Endodermal cell (in vitro differentiated cells): ENCODE results near the gene BANP. TPM values are rescaled to one million over a fixed set of nuclear protein-coding genes. Genes with fewer than 3 reads are reported as not detected.

ENCODE experiments used
- DNase-seq: peaks from one replicate; pipeline ENCODE4 v3.0.0-alpha.2; 2017
- H3K27ac ChIP-seq: 2 replicates; pipeline ENCODE4 v1.5.1; 2013; ENCODE audit warnings: mild to moderate bottlenecking, low read depth, low read length, moderate library complexity
- H3K27me3 ChIP-seq: 2 replicates; pipeline ENCODE4 v1.6.1; 2013; ENCODE audit warnings: mild to moderate bottlenecking, low read length, moderate library complexity; ENCODE audit not compliant: insufficient read depth, control insufficient read depth, poor library complexity, severe bottlenecking
- H3K36me3 ChIP-seq: 2 replicates; pipeline ENCODE4 v1.7.0; 2013; ENCODE audit warnings: mild to moderate bottlenecking, low read length, moderate library complexity; ENCODE audit not compliant: control insufficient read depth, insufficient read depth
- H3K4me1 ChIP-seq: one replicate; pipeline ENCODE4 v1.7.0; 2013; ENCODE audit warnings: low read length; ENCODE audit not compliant: control insufficient read depth, insufficient read depth
- H3K4me3 ChIP-seq: 2 replicates; pipeline ENCODE4 v1.5.1; 2013; ENCODE audit warnings: mild to moderate bottlenecking, low read length, moderate library complexity
- H3K9ac ChIP-seq: 2 replicates; pipeline ENCODE4 v1.6.1; 2013; ENCODE audit warnings: mild to moderate bottlenecking, low read length, moderate library complexity; ENCODE audit not compliant: poor library complexity, severe bottlenecking; ENCODE audit errors: extremely low read depth
- H3K9me3 ChIP-seq: 2 replicates; pipeline ENCODE4 v1.6.1; 2013; ENCODE audit warnings: mild to moderate bottlenecking, low read length, moderate library complexity; ENCODE audit not compliant: control insufficient read depth
- H3K27ac Mint-ChIP-seq: 2 replicates; pipeline ENCODE4 v1.8.0; 2020; ENCODE audit warnings: mixed read lengths
- H3K27me3 Mint-ChIP-seq: 2 replicates; pipeline ENCODE4 v1.8.0; 2021; ENCODE audit warnings: mild to moderate bottlenecking, mixed read lengths; ENCODE audit not compliant: insufficient read depth
- H3K36me3 Mint-ChIP-seq: 2 replicates; pipeline ENCODE4 v1.8.0; 2020; ENCODE audit warnings: low read depth, mixed read lengths
- H3K4me1 Mint-ChIP-seq: 2 replicates; pipeline ENCODE4 v1.8.0; 2020; ENCODE audit warnings: mixed read lengths
- H3K4me3 Mint-ChIP-seq: 2 replicates; pipeline ENCODE4 v1.8.0; 2020; ENCODE audit warnings: mild to moderate bottlenecking, moderate library complexity, mixed read lengths
- H3K9me3 Mint-ChIP-seq: 2 replicates; pipeline ENCODE4 v1.8.0; 2020; ENCODE audit warnings: mild to moderate bottlenecking, mixed read lengths
- WGBS, 2 experiments: methylation state at CpG; one replicate each; pipeline versions ENCODE4 v1.1.5 to v1.1.7; 2013; ENCODE audit warnings: missing lambda C conversion rate in 2 of 2, mixed read lengths in 1 of 2; ENCODE audit not compliant: insufficient coverage in 1 of 2, insufficient read length in 1 of 2; 5-methylcytosine and 5-hydroxymethylcytosine counted together
- total RNA-seq, 2 donors: library from RNA; stranded (reverse); fragmentation: NEBNext Ultra II Directional in 1 of 2; extraction: Animal tissue kit (Norgen Biotek cat#: 25700) in 1 of 2; gene quantifications; 2 replicates in 1 of 2; 3 replicates in 1 of 2; pipeline ENCODE4 v1.2.1, GENCODE V29; 2021
- TF ChIP-seq, protein P1 (sequence below): fragments of 200-600 bp; sonication (generic); conservative IDR thresholded peaks from 2 replicates; pipeline ENCODE4 v1.5.0; 2021; ENCODE audit warnings: antibody characterized with exemption, mild to moderate bottlenecking

The BANP gene
- total RNA-seq, 2 donors from 2014 or later, result 39.5 to 45.5 TPM

GRCh38 chr16:88003736-88004135, 52.5 kb downstream of the BANP start:
- Histone ChIP-seq H3K27ac (no peak overlapping the region), H3K9ac (no peak overlapping the region), H3K4me1 (no peaks in the 10 kb centered on the region), H3K27me3 (no peaks in the 10 kb centered on the region), H3K4me3 (no peak overlapping the region), H3K36me3 (peaks cover 16% of the 10 kb centered on the region), H3K9me3 (no peaks in the 10 kb centered on the region)
- Mint-ChIP-seq H3K27ac (no peak overlapping the region), H3K36me3 (peaks cover 47% of the 10 kb centered on the region), H3K27me3 (no peaks in the 10 kb centered on the region), H3K4me1 (peaks cover 4% of the 10 kb centered on the region), H3K4me3 (no peak overlapping the region), H3K9me3 (no peaks in the 10 kb centered on the region)
- TF ChIP-seq, protein P1, sequence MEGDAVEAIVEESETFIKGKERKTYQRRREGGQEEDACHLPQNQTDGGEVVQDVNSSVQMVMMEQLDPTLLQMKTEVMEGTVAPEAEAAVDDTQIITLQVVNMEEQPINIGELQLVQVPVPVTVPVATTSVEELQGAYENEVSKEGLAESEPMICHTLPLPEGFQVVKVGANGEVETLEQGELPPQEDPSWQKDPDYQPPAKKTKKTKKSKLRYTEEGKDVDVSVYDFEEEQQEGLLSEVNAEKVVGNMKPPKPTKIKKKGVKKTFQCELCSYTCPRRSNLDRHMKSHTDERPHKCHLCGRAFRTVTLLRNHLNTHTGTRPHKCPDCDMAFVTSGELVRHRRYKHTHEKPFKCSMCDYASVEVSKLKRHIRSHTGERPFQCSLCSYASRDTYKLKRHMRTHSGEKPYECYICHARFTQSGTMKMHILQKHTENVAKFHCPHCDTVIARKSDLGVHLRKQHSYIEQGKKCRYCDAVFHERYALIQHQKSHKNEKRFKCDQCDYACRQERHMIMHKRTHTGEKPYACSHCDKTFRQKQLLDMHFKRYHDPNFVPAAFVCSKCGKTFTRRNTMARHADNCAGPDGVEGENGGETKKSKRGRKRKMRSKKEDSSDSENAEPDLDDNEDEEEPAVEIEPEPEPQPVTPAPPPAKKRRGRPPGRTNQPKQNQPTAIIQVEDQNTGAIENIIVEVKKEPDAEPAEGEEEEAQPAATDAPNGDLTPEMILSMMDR, result no peak
- WGBS, 2 experiments, result 95 to 97% methylated on average over 8 to 9 of the region's 9 CpGs
- no peak for DNase-seq

- TF ChIP-seq, protein P1, result no peak
- no peaks in the 10 kb centered on the region for H3K27me3 ChIP-seq
- Mint-ChIP-seq H3K4me1 (peaks cover 10% of the 10 kb centered on the region), H3K36me3 (peaks cover 47% of the 10 kb centered on the region), H3K27me3 (no peaks in the 10 kb centered on the region), H3K9me3 (no peaks in the 10 kb centered on the region), H3K4me3 (no peak overlapping the region), H3K27ac (no peak overlapping the region)
- 92 to 94% methylated on average over 16 of the region's 16 CpGs for WGBS, 2 experiments
- no peak overlapping the region for H3K4me3 ChIP-seq
- no peaks in the 10 kb centered on the region for H3K4me1 ChIP-seq
- H3K36me3 ChIP-seq, result peaks cover 16% of the 10 kb centered on the region
- H3K9ac ChIP-seq, result no peak overlapping the region
- H3K9me3 ChIP-seq, result no peaks in the 10 kb centered on the region
- H3K27ac ChIP-seq, result peak overlapping the region; percentile 80
- no peak for DNase-seq
Measured at GRCh38 chr16:88004391-88004790, 53.2 kb downstream of the BANP start.

- no peaks in the 10 kb centered on the region for H3K4me1 ChIP-seq
- peaks cover 16% of the 10 kb centered on the region for H3K36me3 ChIP-seq
- peak; percentile 84 for DNase-seq
- Mint-ChIP-seq H3K27me3 (no peaks in the 10 kb centered on the region), H3K4me3 (no peak overlapping the region), H3K36me3 (peaks cover 55% of the 10 kb centered on the region), H3K4me1 (peaks cover 18% of the 10 kb centered on the region), H3K9me3 (no peaks in the 10 kb centered on the region), H3K27ac (peak overlapping the region; percentile 63)
- no peak overlapping the region for H3K9ac ChIP-seq
- H3K9me3 ChIP-seq, result no peaks in the 10 kb centered on the region
- TF ChIP-seq, protein P1, result peak; percentile 74
- WGBS, 2 experiments, result 91 to 93% methylated on average over 8 to 9 of the region's 9 CpGs
- no peak overlapping the region for H3K4me3 ChIP-seq
- H3K27me3 ChIP-seq, result no peaks in the 10 kb centered on the region
- peak overlapping the region; percentile 80 for H3K27ac ChIP-seq
Measured at GRCh38 chr16:88005181-88005581, 53.9 kb downstream of the BANP start.
